ENCODE results near the gene MERTK. TPM values are rescaled to one million over a fixed set of nuclear protein-coding genes. Genes with fewer than 3 reads are reported as not detected.
"Not testable (repeated sequence)": the region's sequence is repeated elsewhere in the genome, so short reads cannot be mapped to it uniquely, and the experiment has no call there.

The MERTK gene
- total RNA-seq, 1 donor from 2014 or later = 0.35 TPM

DNA sequence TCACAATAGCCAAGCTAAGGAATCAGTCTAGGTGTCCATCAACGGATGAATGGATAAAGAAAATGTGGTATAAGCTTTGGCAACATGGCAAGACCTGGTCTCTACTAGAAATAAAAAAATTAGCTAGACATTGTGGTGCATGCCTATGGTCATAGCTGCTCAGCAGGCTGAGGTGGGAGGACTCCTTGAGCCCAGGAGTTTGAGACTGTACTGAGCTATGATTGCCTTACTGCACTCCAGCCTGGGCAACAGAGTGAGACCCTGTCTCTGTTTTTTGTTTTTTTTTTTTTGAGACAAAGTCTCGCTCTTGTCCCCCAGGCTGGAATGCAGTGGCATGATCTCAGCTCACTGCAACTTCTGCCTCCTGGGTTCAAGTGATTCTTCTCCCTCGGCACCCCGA is 11.6 kb downstream of the MERTK start:
- DNase-seq (ENCODE audit: low read depth) = not testable (repeated sequence)

DNA sequence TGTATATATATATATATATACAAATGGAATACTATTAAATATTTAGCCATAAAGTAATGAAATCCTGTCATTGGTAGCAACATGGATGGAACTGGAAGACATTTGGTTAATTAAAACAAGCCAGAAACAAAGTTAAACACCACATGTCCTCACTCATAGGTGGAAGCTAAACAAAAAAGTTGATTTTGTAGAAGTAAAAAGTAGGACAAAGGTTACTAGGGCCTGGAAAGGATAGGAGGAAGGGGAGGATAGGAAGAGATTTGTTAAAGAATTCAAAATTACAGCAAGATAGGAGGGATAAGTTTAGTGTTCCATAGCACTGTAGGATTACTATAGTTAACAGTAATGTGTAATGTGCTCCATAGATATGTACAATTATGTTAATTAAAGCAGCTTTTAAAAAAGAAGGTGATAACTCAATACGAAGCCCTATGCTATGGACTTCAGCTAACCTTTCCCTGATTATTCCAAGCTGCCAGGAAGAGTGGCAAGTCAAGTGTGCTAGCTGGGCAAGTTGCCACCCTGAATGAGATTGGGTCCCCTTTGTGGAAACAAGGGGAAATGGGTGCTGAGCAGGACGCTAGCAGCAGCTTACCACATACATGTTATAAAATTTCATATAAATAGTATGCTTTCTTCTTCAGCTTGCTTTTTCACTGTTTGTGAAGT is 12.3 kb downstream of the MERTK start:
- DNase-seq (ENCODE audit: low read depth) = no peak

GRCh38 chr2:111911295-111911977 is 13.0 kb downstream of the MERTK start:
- DNase-seq (ENCODE audit: low read depth) = not testable (repeated sequence)

DNA sequence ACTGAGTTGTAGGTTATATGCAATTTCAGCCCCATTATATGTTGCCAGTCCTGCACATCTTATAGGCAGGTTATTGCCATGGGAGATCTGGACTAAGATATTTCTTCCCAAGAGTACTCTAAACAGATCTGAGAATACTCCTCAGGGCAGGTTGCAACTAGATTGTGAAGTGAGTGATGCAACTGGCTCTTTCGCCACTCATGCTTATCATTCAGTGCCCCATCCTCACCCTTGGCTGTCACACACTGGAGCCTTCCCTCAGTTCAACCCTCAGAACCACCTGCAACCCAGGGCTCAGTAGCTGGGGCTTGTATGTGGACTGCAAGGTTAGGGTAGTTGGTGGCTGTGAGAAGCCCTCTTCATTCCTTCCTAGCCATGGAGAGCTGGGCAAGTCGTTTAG is 14.1 kb downstream of the MERTK start:
- DNase-seq (ENCODE audit: low read depth) = no peak

- DNase-seq (ENCODE audit: low read depth) = no peak
These were observed 18.7 kb downstream of the MERTK start for GRCh38 chr2:111917106-111917505.

- no peak for DNase-seq (ENCODE audit: low read depth)
These were observed 20.0 kb downstream of the MERTK start for GRCh38 chr2:111918383-111918806.

GRCh38 chr2:111919365-111919764 is 21.0 kb downstream of the MERTK start:
- DNase-seq (ENCODE audit: low read depth) = no peak

- no peak for DNase-seq (ENCODE audit: low read depth)
These were observed 21.6 kb downstream of the MERTK start for GRCh38 chr2:111919794-111920608.

DNA sequence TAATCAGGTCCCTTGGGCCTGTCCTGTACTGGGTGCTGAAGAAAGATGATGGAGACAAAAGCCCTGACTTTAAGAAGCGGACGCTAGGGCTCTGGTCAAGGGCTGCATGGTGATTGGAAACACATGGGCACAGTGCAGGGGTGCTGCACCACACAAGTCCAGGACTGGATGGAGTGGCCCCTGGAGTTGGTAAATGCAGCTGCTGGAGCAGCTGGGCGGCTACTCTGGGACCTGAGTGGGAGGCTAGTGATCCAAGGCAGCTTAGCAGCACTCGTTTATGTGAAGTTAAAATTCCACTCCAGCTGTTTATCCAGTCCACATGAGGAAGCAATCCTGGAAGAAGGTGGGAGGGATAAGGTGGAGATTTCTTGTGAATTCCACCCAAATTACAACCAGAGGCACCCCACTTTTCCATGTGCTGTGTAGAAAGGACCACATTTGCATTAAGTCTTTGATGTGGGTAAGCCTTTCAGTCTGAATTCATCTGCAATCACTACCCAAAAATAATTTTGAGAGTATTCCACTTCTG is 24.9 kb downstream of the MERTK start:
- peak; percentile 41 for DNase-seq (ENCODE audit: low read depth)

- no peak for DNase-seq (ENCODE audit: low read depth)
These were observed 26.3 kb downstream of the MERTK start for GRCh38 chr2:111924617-111925107.

DNA sequence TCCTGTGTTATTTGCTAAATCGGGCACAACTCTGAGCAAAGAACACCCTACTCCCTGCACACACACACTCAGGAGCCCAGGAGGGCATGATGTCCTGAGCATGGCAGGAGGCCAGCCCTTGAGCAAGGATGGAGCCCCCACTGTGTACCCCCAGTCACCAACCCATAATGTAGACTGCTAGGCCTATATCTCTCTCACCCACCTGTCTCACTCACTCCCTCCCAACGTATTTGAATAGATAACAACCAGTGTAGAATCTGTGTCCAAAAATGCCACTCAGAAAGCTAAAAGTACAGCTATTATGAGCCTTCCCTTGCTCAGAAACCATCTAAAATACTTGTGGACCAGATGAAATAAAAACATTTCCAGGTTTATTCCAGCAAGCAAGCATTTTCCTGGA is 29.3 kb downstream of the MERTK start:
- no peak for DNase-seq (ENCODE audit: low read depth)

- DNase-seq (ENCODE audit: low read depth) = no peak
These were observed 32.0 kb downstream of the MERTK start for GRCh38 chr2:111930409-111930808.

- peak; percentile 32 for DNase-seq (ENCODE audit: low read depth)
These were observed 32.5 kb downstream of the MERTK start for GRCh38 chr2:111930875-111931274.

- DNase-seq (ENCODE audit: low read depth) = no peak
These were observed 34.5 kb downstream of the MERTK start for GRCh38 chr2:111932841-111933291.

- not testable (repeated sequence) for DNase-seq (ENCODE audit: low read depth)
These were observed 35.5 kb downstream of the MERTK start for GRCh38 chr2:111933900-111934299.

DNA sequence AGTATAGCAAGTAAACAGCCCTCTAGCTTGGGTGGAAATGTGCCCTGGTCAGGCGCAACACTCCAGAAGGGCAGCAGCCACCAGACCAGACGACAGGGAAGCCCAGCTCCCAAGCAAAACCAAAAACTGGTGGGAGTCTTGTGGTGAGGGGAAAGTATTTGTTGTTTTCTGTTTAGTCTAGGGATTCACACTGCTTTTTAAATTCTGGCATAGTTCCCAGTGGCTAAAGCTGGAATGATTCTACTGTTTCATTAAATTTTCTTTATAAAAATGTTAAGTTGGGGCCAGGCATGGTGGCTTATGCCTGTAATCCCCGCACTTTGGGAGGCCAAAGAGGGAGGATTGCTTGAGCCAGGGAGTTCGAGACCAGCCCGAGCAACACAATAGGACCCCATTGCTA is 38.5 kb downstream of the MERTK start:
- DNase-seq (ENCODE audit: low read depth) = peak; percentile 39

DNA sequence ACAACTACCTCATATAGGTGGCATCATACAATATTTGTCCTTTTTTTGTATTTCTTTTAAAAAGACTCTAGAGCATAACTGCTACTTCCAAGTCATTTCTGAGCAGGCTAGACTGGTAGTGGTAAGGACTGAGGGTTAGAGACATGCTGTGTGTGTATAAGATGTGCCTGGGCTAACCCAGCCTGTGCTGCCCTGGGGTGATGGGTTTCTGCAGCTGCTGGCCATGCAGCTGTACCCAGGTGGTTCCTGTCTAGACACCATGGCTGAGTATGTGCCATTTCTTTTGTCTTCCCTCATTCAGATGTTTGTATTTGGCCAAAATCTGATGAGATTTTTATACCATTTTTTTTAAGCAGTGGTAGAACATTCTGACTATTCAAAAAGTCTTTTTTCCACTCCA is 40.0 kb downstream of the MERTK start:
- no peak for DNase-seq (ENCODE audit: low read depth)

- no peak for DNase-seq (ENCODE audit: low read depth)
These were observed 42.2 kb downstream of the MERTK start for GRCh38 chr2:111940333-111941196.

DNA sequence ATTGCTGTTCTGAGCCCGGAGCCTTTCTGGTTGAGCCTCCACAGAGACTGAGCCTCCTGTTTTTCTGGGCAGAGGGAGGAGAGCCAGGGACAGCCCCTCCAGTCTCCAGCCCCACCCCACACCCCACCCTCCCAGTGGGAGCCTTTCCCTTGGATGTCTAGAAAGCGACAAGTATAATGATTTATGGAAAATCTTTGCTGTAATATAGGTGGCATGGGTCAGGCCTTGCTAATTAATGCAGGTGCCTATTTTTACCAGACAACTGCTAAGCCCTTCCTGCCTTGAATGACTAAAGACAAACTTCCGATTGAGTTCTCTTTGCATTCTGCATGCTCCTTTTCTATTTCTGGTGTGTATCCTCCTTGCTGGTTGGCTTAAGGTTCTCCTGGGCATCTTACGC is 43.1 kb downstream of the MERTK start:
- DNase-seq (ENCODE audit: low read depth) = no peak

GRCh38 chr2:111944531-111945210 is 46.3 kb downstream of the MERTK start:
- no peak for DNase-seq (ENCODE audit: low read depth)
